Left lung (tissue), 10 donors: ENCODE results near the gene DBN1. TPM values are rescaled to one million over a fixed set of nuclear protein-coding genes. Genes with fewer than 3 reads are reported as not detected.

Source experiments
- ATAC-seq: fragments of 200-7000 bp; cut with Tn5 transposase; one replicate; pipeline ENCODE4 v1.9.1; 2020; ENCODE audit warnings: moderate library complexity
- DNase-seq, 4 donors: peaks; one replicate each; pipeline ENCODE4 v3.0.0-alpha.2; 2013 to 2020
- H3K27ac ChIP-seq, 2 donors: fragments of 200-600 bp; sonication (generic) in 1 of 2; one replicate each; pipeline versions ENCODE4 v1.5.0 to v1.8.0; 2020 to 2021
- H3K27me3 ChIP-seq, 2 donors: fragments of 200-600 bp; sonication (generic) in 1 of 2; one replicate each; pipeline versions ENCODE4 v1.5.0 to v1.8.0; 2020 to 2021
- H3K36me3 ChIP-seq, 2 donors: fragments of 200-600 bp; sonication (generic) in 1 of 2; one replicate each; pipeline versions ENCODE4 v1.5.0 to v1.8.0; 2020 to 2021
- H3K4me1 ChIP-seq, 2 donors: fragments of 200-600 bp; one replicate each; pipeline ENCODE4 v1.8.0; 2021
- H3K4me3 ChIP-seq, 2 donors: fragments of 200-600 bp; sonication (generic) in 1 of 2; one replicate each; pipeline versions ENCODE4 v1.5.0 to v1.8.0; 2020 to 2021; ENCODE audit warnings: mild to moderate bottlenecking in 1 of 2
- H3K9me3 ChIP-seq, 2 donors: fragments of 200-600 bp; sonication (generic) in 1 of 2; one replicate each; pipeline versions ENCODE4 v1.5.0 to v1.8.0; 2020 to 2021
- CTCF ChIP-seq, 2 donors: fragments of 200-600 bp; sonication (generic) in 1 of 2; IDR thresholded peaks; one replicate each; pipeline versions ENCODE4 v1.5.0 to v1.8.0; 2021; ENCODE audit warnings: antibody characterized with exemption in 2 of 2
- intact Hi-C, 2 donors: fragments of 100-400 bp; cut with DNase I; formaldehyde crosslinking; loops; one replicate each; pipeline versions ENCODE4 v1.11.2 to v1.14.2; 2022
- polyA plus RNA-seq, 6 donors: library from polyadenylated mRNA; unstranded; fragments of 120-200 nt; gene quantifications; one replicate each; pipeline ENCODE4 v1.2.1, GENCODE V29; 2013; ENCODE audit not compliant: insufficient read length in 6 of 6
- total RNA-seq, 2 donors: library from RNA; stranded (reverse); fragmentation: NEBNext Ultra II Directional; extraction: Animal tissue kit (Norgen Biotek cat#: 25700); gene quantifications; one replicate each; pipeline ENCODE4 v1.2.1, GENCODE V29; 2021
- donor health status: DM: no; HTN: yes; CAD: no.
- donor health status: DM: no; HTN: no; CAD: no.

DBN1 gene
- total and polyA plus RNA-seq, 8 donors, result 43.2 to 207 (median 148) TPM

GRCh38 chr5:177459357-177459756 lies 14.1 kb downstream of the DBN1 start:
- Histone ChIP-seq H3K4me3 (no peak overlapping the region), H3K27ac (no peak overlapping the region), H3K9me3 (no peaks in the 10 kb centered on the region), H3K36me3 (peaks cover 0 to 27% of the 10 kb centered on the region in 2 donors), H3K27me3 (peaks cover 0 to 9% of the 10 kb centered on the region in 2 donors), H3K4me1 (peaks cover under 1 to 54% of the 10 kb centered on the region in 2 donors)
- intact Hi-C loops, result loop anchor here (10.0 kb wide), 2 partner anchors 65 to 135 kb away; no protein-coding TSS in a partner anchor
- DNase-seq (no peak), ATAC-seq (no peak)
- TF ChIP-seq CTCF (IDR thresholded peaks at IDR 0.05), result no peak

- H3K27ac ChIP-seq, result no peak overlapping the region
- TF ChIP-seq CTCF (IDR thresholded peaks at IDR 0.05), result no peak
- H3K4me1 ChIP-seq, result peaks cover 4 to 58% of the 10 kb centered on the region in 2 donors
- H3K36me3 ChIP-seq, result peaks cover 0 to 27% of the 10 kb centered on the region in 2 donors
- ATAC-seq, result no peak
- no peak overlapping the region for H3K4me3 ChIP-seq
- no peak for DNase-seq
- peaks cover 0 to 10% of the 10 kb centered on the region in 2 donors for H3K27me3 ChIP-seq
- no peaks in the 10 kb centered on the region for H3K9me3 ChIP-seq
- intact Hi-C loops, result loop anchor here (10.0 kb wide), 2 partner anchors 64 to 134 kb away; no protein-coding TSS in a partner anchor
These were observed 14.5 kb downstream of the DBN1 start for GRCh38 chr5:177458912-177459350.

GRCh38 chr5:177457852-177458681 lies 15.4 kb downstream of the DBN1 start:
- Histone ChIP-seq H3K27me3 (peaks cover 0 to 18% of the 10 kb centered on the region in 2 donors), H3K36me3 (peaks cover 0 to 27% of the 10 kb centered on the region in 2 donors), H3K9me3 (no peaks in the 10 kb centered on the region), H3K4me1 (peaks cover 8 to 64% of the 10 kb centered on the region in 2 donors), H3K27ac (no peak overlapping the region), H3K4me3 (no peak overlapping the region)
- DNase-seq (no peak), ATAC-seq (no peak)
- intact Hi-C loops, result loop anchor here (10.0 kb wide), 2 partner anchors 63 to 133 kb away; no protein-coding TSS in a partner anchor
- peak in 1 of 2 donors; percentile 3 for TF ChIP-seq CTCF (IDR thresholded peaks at IDR 0.05)

- H3K36me3 ChIP-seq, result peaks cover 0 to 27% of the 10 kb centered on the region in 2 donors
- TF ChIP-seq CTCF (IDR thresholded peaks at IDR 0.05), result peak; percentile 25 to 71
- H3K27ac ChIP-seq, result no peak overlapping the region
- peak; percentile 18 for ATAC-seq
- peaks cover 8 to 56% of the 10 kb centered on the region in 2 donors for H3K4me1 ChIP-seq
- no peaks in the 10 kb centered on the region for H3K9me3 ChIP-seq
- H3K27me3 ChIP-seq, result peaks cover 0 to 27% of the 10 kb centered on the region in 2 donors
- H3K4me3 ChIP-seq, result no peak overlapping the region
- DNase-seq, result peak in 2 of 4 donors; percentile 48 to 90
- intact Hi-C loops, result loop anchor here (10.0 kb wide), 2 partner anchors 62 to 132 kb away; no protein-coding TSS in a partner anchor
These were observed 16.2 kb downstream of the DBN1 start for GRCh38 chr5:177456976-177457851.
